NCI-H128 (cell line): ENCODE measurements around the gene PLAC8.
"Not testable (repeated sequence)": the region's sequence is repeated elsewhere in the genome, so short reads cannot be mapped to it uniquely, and the experiment has no call there.

Experiments used
- DNase-seq: peaks from one replicate; lab custom pipeline; 2025; ENCODE audit not compliant: unreplicated experiment; lab: John Stamatoyannopoulos, UW

PLAC8 gene

DNA sequence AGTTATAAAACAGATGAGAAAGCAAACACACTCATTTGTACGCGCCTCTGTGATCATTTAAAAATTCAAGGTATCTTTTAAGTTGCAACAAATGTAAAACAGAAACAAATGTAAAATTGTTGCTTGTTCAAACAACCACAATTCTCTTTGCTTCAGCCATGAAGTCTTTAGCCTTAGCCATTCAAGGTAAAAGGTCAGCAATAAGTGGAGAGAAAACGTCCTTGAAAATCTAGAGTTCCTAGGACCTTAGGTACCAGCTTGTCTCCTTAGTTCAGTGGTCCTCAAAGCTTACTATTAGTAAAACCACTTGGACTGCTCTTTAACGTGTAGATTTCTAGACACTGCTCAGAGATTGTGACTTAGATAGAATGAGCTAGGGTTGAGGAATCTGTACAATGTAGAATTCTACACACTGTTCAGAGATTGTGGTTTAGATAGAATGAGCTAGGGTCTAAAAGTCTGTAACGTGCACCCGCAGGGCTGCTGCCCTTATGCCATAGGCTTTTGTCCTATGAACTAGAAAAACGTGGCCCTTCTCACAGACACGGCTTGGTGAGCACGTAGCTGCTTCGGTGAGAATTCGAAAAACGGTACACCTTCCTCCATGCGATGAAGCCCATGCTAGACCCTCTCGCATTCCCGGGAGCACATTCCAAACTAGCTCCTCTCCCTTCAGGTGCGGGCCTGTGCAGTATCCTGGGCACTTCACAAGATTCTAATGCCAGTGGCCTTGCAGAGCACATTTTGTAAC lies 1.7 kb downstream of the PLAC8 start:
- no peak for DNase-seq

DNA sequence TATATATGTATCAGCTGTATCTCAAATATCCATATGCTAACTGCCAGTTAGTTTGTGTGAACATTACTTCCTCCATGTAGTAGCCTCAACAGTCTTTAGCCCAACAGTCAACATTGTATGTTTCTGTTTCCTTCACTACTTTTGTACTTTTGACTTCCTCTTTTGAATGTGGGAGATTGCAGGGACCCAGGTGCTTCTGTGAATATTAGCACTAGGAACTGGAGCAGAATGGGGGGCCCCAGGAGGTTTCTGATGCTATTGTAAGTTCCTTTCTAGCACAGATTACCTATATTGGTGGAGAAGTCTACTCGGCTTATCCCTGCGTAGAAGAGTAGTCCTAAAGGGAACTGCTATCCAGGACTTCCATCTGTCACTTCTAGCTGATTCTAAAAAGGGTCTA lies 2.3 kb downstream of the PLAC8 start:
- DNase-seq: no peak

DNA sequence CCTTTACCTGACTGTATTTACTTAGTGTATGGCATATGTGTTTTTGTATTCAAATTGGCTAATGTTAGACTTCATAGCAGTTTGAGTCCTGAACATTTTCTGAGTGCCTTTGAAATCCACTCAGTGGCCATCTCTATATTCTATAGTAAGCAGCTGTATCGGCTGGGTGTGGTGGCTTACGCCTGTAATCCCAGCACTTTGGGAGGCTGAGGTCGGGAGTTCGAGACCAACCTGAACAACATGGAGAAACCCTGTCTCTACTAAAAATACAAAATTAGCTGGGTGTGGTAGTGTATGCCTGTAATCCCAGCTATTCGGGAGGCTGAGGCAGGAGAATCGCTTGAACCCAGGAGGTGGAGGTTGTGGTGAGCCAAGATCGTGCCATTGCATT lies 2.8 kb downstream of the PLAC8 start:
- DNase-seq: not testable (repeated sequence)

GRCh38 chr4:83110970-83111750 lies 3.4 kb downstream of the PLAC8 start:
- DNase-seq: no peak

DNA sequence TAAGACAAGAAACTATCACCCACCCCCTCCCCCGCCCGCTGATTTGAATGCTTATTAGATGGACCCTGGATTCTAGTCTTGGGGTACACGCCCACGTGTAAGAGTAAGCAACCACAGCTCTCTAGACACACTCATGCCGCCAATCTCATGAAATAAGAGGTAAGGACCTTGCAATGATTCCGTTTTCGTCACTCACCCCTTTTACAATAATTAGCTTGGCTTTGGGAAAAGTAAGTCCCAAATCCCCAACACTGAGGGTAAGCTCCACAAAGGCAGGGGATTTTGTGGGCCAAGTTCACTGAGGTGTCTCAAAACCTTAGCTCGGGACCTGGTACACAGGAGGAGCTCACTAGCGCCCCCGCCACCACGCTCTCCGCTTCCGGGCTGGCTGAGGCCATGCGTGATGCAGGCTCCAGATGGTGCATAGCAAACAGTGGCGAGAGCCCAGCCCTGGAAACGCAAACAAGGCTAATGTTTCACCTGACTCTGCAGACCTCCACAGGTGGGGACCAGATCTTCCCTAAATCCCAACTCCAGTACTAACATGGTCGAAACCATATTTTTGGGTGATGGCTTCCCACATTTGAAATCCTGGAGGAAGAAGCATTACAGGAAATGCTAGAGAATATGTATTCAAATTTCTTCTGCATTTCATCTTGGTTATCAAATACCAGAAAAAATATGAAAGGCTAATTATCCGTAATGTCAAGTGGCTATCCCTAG lies 4.1 kb downstream of the PLAC8 start:
- peak; percentile 65 for DNase-seq

- peak; percentile 20 for DNase-seq
Observed at GRCh38 chr4:83109480-83110222, 4.9 kb downstream of the PLAC8 start.

- no peak for DNase-seq
Observed at GRCh38 chr4:83108101-83108861, 6.2 kb downstream of the PLAC8 start.

DNA sequence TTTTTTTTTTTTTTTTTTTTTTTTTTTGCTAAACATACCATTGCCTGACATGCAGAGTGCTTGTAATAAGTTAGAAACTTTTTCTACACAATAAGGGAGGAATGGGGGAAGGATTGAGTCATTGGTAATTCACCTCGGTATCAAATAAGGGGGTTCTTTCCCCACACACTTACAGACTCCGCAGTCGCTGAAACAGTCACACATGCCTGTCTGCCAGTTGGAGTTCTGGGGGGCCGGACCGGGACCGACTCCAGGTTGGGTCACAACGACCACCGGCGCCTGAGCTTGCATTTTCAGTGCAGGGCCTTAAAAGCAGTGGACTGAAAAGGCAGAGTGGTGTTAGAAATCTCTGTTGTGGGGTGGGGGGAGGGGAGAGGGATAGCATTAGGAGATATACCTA lies 6.9 kb downstream of the PLAC8 start:
- no peak for DNase-seq

DNA sequence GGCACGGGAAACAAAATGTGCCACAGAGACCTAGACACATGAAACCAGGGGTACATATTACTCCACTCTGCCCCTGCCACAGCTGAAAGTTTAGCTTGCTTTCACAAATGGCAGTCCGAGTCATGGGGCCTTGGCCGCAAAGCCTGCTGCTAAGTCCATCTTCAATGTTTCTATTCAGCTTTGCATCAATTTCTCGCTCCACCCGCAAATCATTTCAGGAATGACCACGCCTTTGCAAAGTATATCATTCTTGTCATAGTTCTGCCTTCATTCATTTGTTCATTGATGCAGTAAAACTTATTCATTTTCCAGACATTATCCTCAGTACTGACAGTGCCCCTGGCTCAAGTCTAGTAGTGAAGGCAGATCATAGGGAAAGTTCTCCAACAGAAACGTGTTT lies 9.5 kb downstream of the PLAC8 start:
- no peak for DNase-seq

- DNase-seq: no peak
Observed at GRCh38 chr4:83096397-83096796, 18.1 kb downstream of the PLAC8 start.

GRCh38 chr4:83093060-83093640 lies 21.4 kb downstream of the PLAC8 start:
- no peak for DNase-seq

DNA sequence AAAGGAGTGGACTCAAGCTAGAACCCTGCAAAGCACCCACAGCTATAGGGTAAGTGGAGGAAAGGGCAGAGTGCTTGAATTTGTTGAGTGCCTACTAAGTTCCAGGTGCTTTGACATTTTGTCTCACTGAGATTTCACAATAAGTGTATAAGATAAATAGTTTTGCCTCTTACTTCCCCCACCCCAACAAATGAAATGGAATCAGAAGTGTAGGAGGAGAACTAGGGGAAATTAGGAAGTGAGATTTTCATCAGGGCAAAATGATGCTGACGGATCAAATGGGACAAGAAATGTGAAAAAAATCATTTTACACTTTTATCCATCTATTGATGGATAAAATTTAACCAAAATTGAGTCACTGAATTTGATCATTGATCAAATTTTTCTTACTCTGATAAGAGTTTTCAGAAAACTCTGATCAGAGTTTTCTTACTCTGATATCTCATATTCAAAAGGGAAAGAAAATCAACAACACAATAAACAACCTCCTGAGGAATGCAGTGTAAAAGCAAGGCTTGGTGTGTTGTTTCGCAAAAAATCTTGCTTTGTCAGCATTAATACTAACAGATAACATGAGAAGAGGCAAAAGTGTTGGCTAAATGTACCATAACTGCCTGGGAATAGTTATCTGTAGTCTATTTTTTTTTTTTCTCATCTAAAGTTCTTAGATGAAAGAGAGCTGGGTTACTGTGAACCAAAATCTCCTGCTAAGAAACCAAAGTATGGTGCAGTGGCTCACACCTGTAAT lies 24.9 kb downstream of the PLAC8 start:
- no peak for DNase-seq

DNA sequence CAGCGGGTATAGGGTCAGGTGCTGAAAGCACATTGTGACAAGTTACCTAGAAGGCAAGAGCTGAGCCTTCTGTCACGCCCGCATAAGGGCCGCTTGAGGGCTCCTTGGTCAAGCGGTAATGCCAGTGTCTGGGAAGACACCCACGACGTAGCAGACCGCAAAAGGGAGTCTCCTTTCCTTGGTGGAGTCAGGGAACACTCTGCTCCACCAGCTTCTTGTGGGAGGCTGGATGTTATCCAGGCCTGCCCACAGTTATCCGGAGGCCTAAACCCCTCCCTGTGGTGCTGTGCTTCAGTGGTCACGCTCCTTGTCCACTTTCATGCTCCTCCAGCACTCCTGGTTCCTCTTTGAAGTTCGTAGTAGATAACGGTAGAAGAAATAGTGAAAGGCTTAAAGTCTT lies 29.6 kb downstream of the PLAC8 start:
- DNase-seq: not testable (repeated sequence)

DNA sequence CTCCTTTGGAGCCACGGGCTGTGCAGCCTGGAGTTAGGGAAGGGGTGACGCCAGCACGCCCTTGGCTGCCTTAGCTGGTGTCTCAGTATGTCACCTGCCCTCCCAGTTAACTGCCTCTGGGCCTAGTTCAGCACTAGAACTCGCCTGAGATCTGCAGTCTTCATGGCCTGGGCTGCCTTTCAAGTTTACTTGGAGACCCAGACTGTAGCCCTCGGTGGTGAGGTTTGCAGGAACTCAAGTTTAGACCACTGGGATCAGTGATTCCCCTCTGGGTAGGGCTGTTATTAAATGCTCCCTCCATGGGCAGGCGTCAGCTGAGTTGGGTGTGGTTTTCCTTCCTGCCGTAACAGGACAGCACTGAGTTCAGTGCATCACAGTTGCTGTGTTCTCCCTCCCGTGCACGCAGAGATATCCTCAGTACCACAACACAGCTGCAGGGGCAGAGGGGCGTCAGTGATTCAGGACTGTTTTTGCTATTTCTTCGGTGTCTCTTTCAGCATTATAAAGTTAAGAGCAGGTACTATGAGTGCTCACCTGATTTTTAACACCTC lies 30.5 kb downstream of the PLAC8 start:
- no peak for DNase-seq

- DNase-seq: no peak
Observed at GRCh38 chr4:83082777-83083176, 31.8 kb downstream of the PLAC8 start.

DNA sequence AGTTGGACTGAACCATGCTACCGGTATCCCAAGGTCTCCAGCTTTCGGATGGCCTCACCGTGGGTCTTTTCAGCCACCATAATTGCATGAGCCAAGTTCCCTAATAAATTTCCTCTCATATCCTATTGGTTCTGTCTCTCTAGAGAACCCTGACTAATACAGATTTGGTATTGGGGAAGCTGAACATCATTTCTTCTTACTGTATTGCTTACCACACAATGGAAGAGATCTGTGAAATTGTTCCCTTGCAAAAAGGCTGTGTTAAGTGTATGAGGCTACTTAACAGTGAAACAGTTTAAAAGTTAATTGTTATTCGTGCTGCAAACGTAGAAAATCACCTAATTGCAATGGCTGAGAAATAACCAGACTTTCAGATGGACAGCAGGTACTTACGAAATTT lies 34.0 kb downstream of the PLAC8 start:
- no peak for DNase-seq

DNA sequence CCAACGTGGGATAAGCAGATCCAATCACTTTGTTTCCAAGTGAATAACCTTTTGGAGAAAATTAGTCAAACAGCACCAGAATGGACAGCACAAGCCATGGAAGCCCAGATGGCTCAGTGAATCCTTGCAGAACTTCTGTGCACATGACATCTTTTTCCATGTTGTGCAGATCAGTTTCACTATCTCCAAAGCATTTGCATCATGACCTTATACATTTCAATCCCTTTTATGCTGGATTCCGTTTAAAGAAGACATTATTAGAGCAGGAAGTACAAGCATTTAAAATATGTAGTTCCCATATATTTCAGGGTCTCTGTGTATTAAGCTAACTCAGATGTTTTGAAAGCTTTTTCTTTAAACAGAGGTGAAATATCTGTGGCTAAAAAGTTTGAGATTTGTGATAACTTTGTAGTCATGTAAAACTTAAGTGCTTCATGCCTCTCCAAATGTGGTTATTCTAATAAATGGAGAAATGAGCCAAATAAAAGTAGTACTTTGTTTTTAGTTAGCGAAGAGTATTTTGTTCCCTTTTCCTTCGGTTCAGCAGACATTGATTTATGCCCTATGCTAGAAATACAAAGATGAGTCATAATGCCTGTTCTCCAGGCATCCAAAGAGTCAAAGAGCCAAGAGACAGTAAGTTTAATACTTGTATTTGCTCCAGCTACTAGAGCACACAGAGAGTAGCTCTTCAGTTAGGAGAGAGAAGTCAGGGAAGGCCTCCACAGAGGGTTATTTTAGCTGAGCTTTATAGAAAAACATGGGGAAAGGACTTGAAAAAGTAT lies 39.0 kb downstream of the PLAC8 start:
- no peak for DNase-seq

DNA sequence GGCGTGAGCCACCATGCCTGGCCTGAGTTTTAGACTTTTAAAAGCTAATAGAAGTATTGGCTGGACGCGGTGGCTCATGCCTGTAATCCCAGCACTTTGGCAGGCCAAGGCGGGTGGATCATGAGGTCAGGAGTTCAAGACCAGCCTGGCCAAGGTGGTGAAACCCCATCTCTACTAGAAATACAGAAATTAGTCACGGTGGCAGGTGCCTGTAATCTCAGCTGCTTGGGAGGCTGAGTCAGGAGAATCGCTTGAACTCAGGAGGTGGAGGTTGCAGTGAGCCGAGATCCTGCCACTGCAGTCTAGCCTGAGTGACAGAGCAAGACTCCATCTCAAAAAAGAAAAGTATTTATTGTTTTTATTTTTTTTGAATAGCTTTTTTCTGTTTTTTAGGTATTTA lies 39.7 kb downstream of the PLAC8 start:
- DNase-seq: not testable (repeated sequence)
